H1 (cell line): ENCODE measurements around the gene MED12L. TPM values are rescaled to one million over a fixed set of nuclear protein-coding genes. Genes with fewer than 3 reads are reported as not detected.

Source experiments
- CTCF ChIA-PET: fragments of 300-600 bp; sonication (Branson Sonifier 250); formaldehyde crosslinking; loops from one replicate; lab custom pipeline; 2021; ENCODE audit not compliant: partially characterized antibody; lab: Charles Lee
- POLR2A ChIA-PET: fragments of 300-600 bp; sonication (Branson Sonifier 250); formaldehyde crosslinking; loops from one replicate; lab custom pipeline; 2021; ENCODE audit warnings: inconsistent platforms; ENCODE audit not compliant: partially characterized antibody; lab: Charles Lee
- DNase-seq, 2 experiments: peaks; one replicate each; pipeline versions ENCODE4 v3.0.0 to v3.0.0-alpha.2; 2010 to 2022; ENCODE audit warnings: low spot score in 2 of 2, low read depth in 1 of 2, mixed read lengths in 1 of 2
- FAIRE-seq: peaks from 2 replicates; lab custom pipeline; 2011; peaks lifted over from hg19 to GRCh38; lab: Jason Lieb, UNC
- H2AFZ ChIP-seq: 2 replicates; pipeline ENCODE4 v1.8.1; 2012; ENCODE audit warnings: low read length, inconsistent platforms
- H2AK5ac ChIP-seq: 2 replicates; pipeline ENCODE4 v1.6.1; 2013; ENCODE audit warnings: low read depth, low read length
- H2BK120ac ChIP-seq: replicated peaks from 2 replicates; pipeline ENCODE3; 2013; ENCODE audit warnings: low read depth, low read length, inconsistent platforms
- H2BK12ac ChIP-seq: 2 replicates; pipeline ENCODE4 v1.6.1; 2013; ENCODE audit warnings: low read depth, low read length
- H2BK15ac ChIP-seq: 2 replicates; pipeline ENCODE4 v1.6.1; 2013; ENCODE audit warnings: low read length
- H2BK20ac ChIP-seq: 2 replicates; pipeline ENCODE4 v1.6.1; 2013; ENCODE audit warnings: low read length
- H2BK5ac ChIP-seq: 2 replicates; pipeline ENCODE4 v1.6.1; 2013; ENCODE audit warnings: low read depth, low read length
- H3K14ac ChIP-seq: 2 replicates; pipeline ENCODE4 v1.6.1; 2013; ENCODE audit warnings: inconsistent platforms; ENCODE audit not compliant: insufficient read length
- H3K18ac ChIP-seq: 2 replicates; pipeline ENCODE4 v1.6.1; 2013; ENCODE audit warnings: low read length; ENCODE audit errors: extremely low read depth
- H3K23ac ChIP-seq: 2 replicates; pipeline ENCODE4 v1.6.1; 2013; ENCODE audit warnings: inconsistent platforms; ENCODE audit not compliant: insufficient read length
- H3K23me2 ChIP-seq: 2 replicates; pipeline ENCODE4 v1.6.1; 2013; ENCODE audit warnings: low read depth, low read length
- H3K27ac ChIP-seq: 2 replicates; pipeline ENCODE4 v1.6.1; 2011; ENCODE audit warnings: low read depth, low read length, inconsistent platforms
- H3K27me3 ChIP-seq, 4 experiments: replicated peaks in 1 of 4; 1 replicate in 1 of 4; 2 replicates in 3 of 4; pipeline versions ENCODE4 v1.6.1 to v1.8.1; 2011 to 2013; ENCODE audit warnings: low read length in 3 of 4, mild to moderate bottlenecking in 3 of 4, inconsistent platforms in 2 of 4, mixed read lengths in 2 of 4, moderate library complexity in 1 of 4; ENCODE audit not compliant: control insufficient read depth in 3 of 4, insufficient read depth in 3 of 4; ENCODE audit errors: extremely low read depth in 1 of 4
- H3K36me3 ChIP-seq, 4 experiments: 2 replicates each; pipeline versions ENCODE4 v1.6.1 to v1.8.1; 2011 to 2013; ENCODE audit warnings: mild to moderate bottlenecking in 4 of 4, low read length in 3 of 4, moderate library complexity in 2 of 4, control low read depth in 1 of 4, inconsistent platforms in 1 of 4; ENCODE audit not compliant: insufficient read depth in 4 of 4, control insufficient read depth in 2 of 4
- H3K4ac ChIP-seq: replicated peaks from 2 replicates; pipeline ENCODE3; 2013; ENCODE audit warnings: low read length, low read depth, mixed read lengths, inconsistent platforms; ENCODE audit not compliant: insufficient read length
- H3K4me1 ChIP-seq, 4 experiments: replicated peaks in 1 of 4; 1 replicate in 1 of 4; 2 replicates in 3 of 4; pipeline versions ENCODE4 v1.6.1 to v1.8.1; 2011 to 2013; ENCODE audit warnings: low read length in 3 of 4, inconsistent platforms in 2 of 4, mixed read lengths in 1 of 4; ENCODE audit not compliant: insufficient read depth in 4 of 4, control insufficient read depth in 3 of 4
- H3K4me2 ChIP-seq, 2 experiments: 2 replicates each; pipeline versions ENCODE4 v1.6.1 to v1.8.1; 2011 to 2013; ENCODE audit warnings: low read depth in 2 of 2, low read length in 2 of 2, control low read depth in 1 of 2, inconsistent platforms in 1 of 2, mild to moderate bottlenecking in 1 of 2; ENCODE audit not compliant: insufficient read depth in 1 of 2
- H3K4me3 ChIP-seq, 4 experiments: fragments of 200-600, 300-600 bp in 1 of 4; sonication (generic), shearing (Covaris generic), sonication (Bioruptor Twin) in 1 of 4; 2 replicates each; pipeline versions ENCODE4 v1.5.1 to v1.8.1; 2011 to 2016; ENCODE audit warnings: low read length in 4 of 4, low read depth in 3 of 4, control low read depth in 2 of 4, inconsistent platforms in 2 of 4, mild to moderate bottlenecking in 2 of 4, mixed read lengths in 1 of 4, moderate library complexity in 1 of 4; ENCODE audit not compliant: insufficient read depth in 2 of 4; ENCODE audit errors: extremely low read depth in 1 of 4
- H3K56ac ChIP-seq: replicated peaks from 2 replicates; pipeline ENCODE3; 2013; ENCODE audit warnings: low read depth, mild to moderate bottlenecking, mixed read lengths, low read length, inconsistent platforms; ENCODE audit not compliant: insufficient read length
- H3K79me1 ChIP-seq: 2 replicates; pipeline ENCODE4 v1.6.1; 2013; ENCODE audit warnings: low read depth, low read length, control low read depth
- H3K79me2 ChIP-seq, 2 experiments: 2 replicates each; pipeline versions ENCODE4 v1.6.1 to v1.8.1; 2012 to 2013; ENCODE audit warnings: low read length in 2 of 2, mild to moderate bottlenecking in 2 of 2, inconsistent platforms in 1 of 2; ENCODE audit not compliant: insufficient read depth in 2 of 2, control insufficient read depth in 1 of 2
- H3K9ac ChIP-seq, 4 experiments: replicated peaks in 1 of 4; 1 replicate in 1 of 4; 2 replicates in 3 of 4; pipeline versions ENCODE4 v1.6.1 to v1.8.1; 2011 to 2013; ENCODE audit warnings: low read depth in 3 of 4, low read length in 3 of 4, control low read depth in 2 of 4, mild to moderate bottlenecking in 2 of 4, moderate library complexity in 2 of 4, inconsistent platforms in 1 of 4; ENCODE audit errors: extremely low read depth in 1 of 4
- H3K9me3 ChIP-seq, 2 experiments: 2 replicates each; pipeline versions ENCODE4 v1.6.1 to v1.8.1; 2012 to 2013; ENCODE audit warnings: mild to moderate bottlenecking in 2 of 2, moderate library complexity in 2 of 2, control low read depth in 1 of 2, inconsistent platforms in 1 of 2, low read depth in 1 of 2, low read length in 1 of 2, mixed read lengths in 1 of 2; ENCODE audit not compliant: insufficient read depth in 2 of 2
- H4K20me1 ChIP-seq, 2 experiments: replicated peaks in 1 of 2; 2 replicates each; pipeline versions ENCODE3 to v1.8.1; 2011 to 2013; ENCODE audit warnings: inconsistent platforms in 2 of 2, low read length in 2 of 2, mild to moderate bottlenecking in 1 of 2; ENCODE audit not compliant: insufficient read depth in 2 of 2, control insufficient read depth in 1 of 2
- H4K5ac ChIP-seq: 2 replicates; pipeline ENCODE4 v1.6.1; 2013; ENCODE audit warnings: low read length, low read depth, mixed read lengths, inconsistent platforms; ENCODE audit not compliant: insufficient read length
- H4K8ac ChIP-seq: 2 replicates; pipeline ENCODE4 v1.8.0; 2013; ENCODE audit warnings: mild to moderate bottlenecking, moderate library complexity, low read length, inconsistent platforms; ENCODE audit not compliant: insufficient read depth; ENCODE audit errors: extremely low read depth
- H4K91ac ChIP-seq: replicated peaks from 2 replicates; pipeline ENCODE3; 2013; ENCODE audit warnings: low read length, mixed read lengths, inconsistent platforms; ENCODE audit not compliant: insufficient read length
- BACH1 ChIP-seq: IDR thresholded peaks from 2 replicates; pipeline ENCODE4 v1.6.1; 2012; ENCODE audit warnings: low read length, improper control_type of control experiment
- BRCA1 ChIP-seq: IDR thresholded peaks from 2 replicates; pipeline ENCODE4 v1.6.1; 2012; ENCODE audit warnings: low read depth, low read length, improper control_type of control experiment
- CEBPB ChIP-seq: IDR thresholded peaks from 2 replicates; pipeline ENCODE4 v1.6.1; 2012; ENCODE audit warnings: low read depth, low read length
- CHD1 ChIP-seq: IDR thresholded peaks from 2 replicates; pipeline ENCODE4 v1.6.1; 2012; ENCODE audit warnings: low read depth, low read length, improper control_type of control experiment
- HDAC6 ChIP-seq: IDR thresholded peaks from one replicate; pipeline ENCODE4 v1.7.1; 2012; ENCODE audit warnings: low read depth, mild to moderate bottlenecking, inconsistent platforms, low read length, moderate library complexity
- JUND ChIP-seq: IDR thresholded peaks from 2 replicates; pipeline ENCODE4 v1.6.1; 2011; ENCODE audit warnings: mild to moderate bottlenecking, improper control_type of control experiment, low read length
- MAFK ChIP-seq: IDR thresholded peaks from 2 replicates; pipeline ENCODE4 v1.6.1; 2012; ENCODE audit warnings: low read depth, mild to moderate bottlenecking, improper control_type of control experiment, low read length
- RFX5 ChIP-seq: IDR thresholded peaks from 2 replicates; pipeline ENCODE4 v1.6.1; 2011; ENCODE audit warnings: low read depth, low read length, improper control_type of control experiment, borderline replicate concordance
- SIN3A ChIP-seq, 2 experiments: IDR thresholded peaks in 1 of 2; conservative IDR thresholded peaks in 1 of 2; 2 replicates each; pipeline ENCODE4 v1.6.1; 2011 to 2012; ENCODE audit warnings: low read length in 2 of 2, improper control_type of control experiment in 1 of 2, low read depth in 1 of 2, mild to moderate bottlenecking in 1 of 2
- SIX5 ChIP-seq: IDR thresholded peaks from 2 replicates; pipeline ENCODE4 v1.6.1; 2011; ENCODE audit warnings: mild to moderate bottlenecking, low read depth, low read length
- SP2 ChIP-seq: IDR thresholded peaks from 2 replicates; pipeline ENCODE4 v1.6.1; 2012; ENCODE audit warnings: mild to moderate bottlenecking, low read length, inconsistent platforms
- SP4 ChIP-seq: IDR thresholded peaks from 2 replicates; pipeline ENCODE4 v1.6.1; 2012; ENCODE audit warnings: low read length, inconsistent platforms
- SRF ChIP-seq: IDR thresholded peaks from 2 replicates; pipeline ENCODE4 v1.6.1; 2011; ENCODE audit warnings: mild to moderate bottlenecking, low read depth, low read length, moderate library complexity
- whole genome bisulfite sequencing, 2 experiments: shearing (Covaris generic) in 1 of 2; methylation state at CpG; one replicate each; pipeline versions ENCODE4 v1.1.6 to v1.1.7; 2013 to 2015; ENCODE audit warnings: low lambda C conversion rate in 2 of 2, mixed read lengths in 2 of 2, inconsistent platforms in 1 of 2, low coverage in 1 of 2, missing lambda C conversion rate in 1 of 2; ENCODE audit not compliant: insufficient replicate concordance in 2 of 2, insufficient coverage in 1 of 2, insufficient read length in 1 of 2; ENCODE audit errors: extremely low coverage in 1 of 2, missing lambda C conversion rate in 1 of 2; 5-methylcytosine and 5-hydroxymethylcytosine counted together
- polyA plus RNA-seq, 7 experiments: library from polyadenylated mRNA; depleted of rRNA in 3 of 7; stranded (reverse) in 5 of 7; unstranded in 2 of 7; fragments of >200 nt in 5 of 7; fragments of 200-250 nt in 2 of 7; gene quantifications; 1 replicate in 5 of 7; 2 replicates in 1 of 7; 4 replicates in 1 of 7; pipeline versions ENCODE4 v1.2.1 to v1.2.3, GENCODE V29; 2011 to 2013; ENCODE audit warnings: missing spikeins in 2 of 7, mixed read lengths in 2 of 7
- total RNA-seq: library from RNA; stranded (reverse); fragmentation: NEBNext Ultra II Directional; extraction: Animal tissue kit (Norgen Biotek cat#: 25700); gene quantifications from 2 replicates; pipeline ENCODE4 v1.2.1, GENCODE V29; 2021
- TF ChIP-seq, protein P1 (sequence below): IDR thresholded peaks from 2 replicates; pipeline ENCODE4 v1.6.1; 2011; ENCODE audit warnings: low read depth, mild to moderate bottlenecking, low read length; ENCODE audit not compliant: insufficient read depth

The MED12L gene
- total and polyA plus RNA-seq, 2 of the 8 experiments (the other 6 are each of a cell fraction or from before 2014, with no cell fraction given) = 3.6 to 26.2 TPM

DNA sequence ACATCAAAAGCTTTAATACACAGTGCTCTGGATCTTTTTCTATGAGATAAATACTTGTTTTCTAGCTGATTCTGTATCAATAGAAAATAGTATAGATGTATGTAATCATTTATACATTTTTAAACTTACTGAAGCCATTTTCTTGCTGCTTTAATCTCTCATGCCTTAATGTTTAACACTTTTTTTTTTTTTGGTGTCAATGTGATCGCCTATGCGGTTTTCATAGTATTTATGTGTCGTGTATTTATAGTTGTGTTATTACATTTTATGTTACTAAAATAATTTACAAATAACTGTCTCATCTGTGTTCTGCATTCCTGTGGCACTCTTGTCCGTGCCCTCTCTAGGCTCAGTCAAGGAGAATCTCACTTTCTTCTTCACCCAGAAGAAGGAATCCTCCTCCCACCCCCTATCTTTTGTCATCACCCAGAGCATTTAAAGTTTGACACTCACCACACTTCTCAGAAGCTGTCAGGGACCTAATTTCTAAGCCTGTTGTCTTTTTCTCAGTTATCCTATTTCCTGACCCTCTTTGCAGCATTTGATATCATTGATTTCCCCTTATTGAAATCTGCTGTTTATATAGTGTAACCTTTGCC, 138.9 kb downstream of the MED12L start:
- FAIRE-seq (no peak), DNase-seq (no peak)
- Histone ChIP-seq H3K9ac (no peak overlapping the region), H2BK5ac (no peak overlapping the region), H2AK5ac (no peak overlapping the region), H3K27me3 (no peaks in the 10 kb centered on the region), H3K4me3 (no peak overlapping the region), H2BK20ac (no peak overlapping the region), H4K5ac (no peak overlapping the region), H4K91ac (no peak overlapping the region), H2BK12ac (no peak overlapping the region), H3K4me1 (peaks cover 0 to 13% (median 5%) of the 10 kb centered on the region in 4 experiments; a peak in 3 of 7 replicates), H2BK15ac (no peak overlapping the region), H3K79me2 (no peaks in the 10 kb centered on the region), H3K4ac (no peak overlapping the region), H3K14ac (no peak overlapping the region), H3K9me3 (no peaks in the 10 kb centered on the region; a peak in 1 of 4 replicates), H3K36me3 (peaks cover 0 to 5% (median 0%) of the 10 kb centered on the region in 4 experiments; a peak in 1 of 8 replicates), H3K23ac (no peak overlapping the region), H3K27ac (no peak overlapping the region), H3K18ac (no peak overlapping the region), H2AFZ (no peak overlapping the region), H4K20me1 (no peaks in the 10 kb centered on the region), H2BK120ac (no peak overlapping the region), H3K4me2 (no peak overlapping the region), H3K56ac (no peak overlapping the region), H3K79me1 (no peaks in the 10 kb centered on the region), H4K8ac (no peak overlapping the region), H3K23me2 (no peaks in the 10 kb centered on the region)
- ChIA-PET POLR2A (interaction anchor here (0.8 kb wide), 1 partner anchor 31 kb away, joined by 3 read pairs; no protein-coding TSS in a partner anchor), CTCF (interaction anchor here (0.9 to 8.6 kb wide), 6 partner anchors 17 to 103 kb away, joined by 3 to 155 read pairs (median 4); partner anchors contain the start of gene P2RY14)
- 85% methylated on average over 4 of the region's 4 CpGs; no CpG with 5 or more reads in 1 of the 2 experiments for WGBS, 2 experiments
- TF ChIP-seq CEBPB (no peak), RFX5 (no peak), MAFK (no peak), SP4 (no peak), SRF (no peak), SP2 (no peak), SIN3A (conservative IDR thresholded peaks at IDR 0.05 in 1 of 2, IDR thresholded peaks at IDR 0.05 in 1 of 2; ENCODE audit: low read depth in 1 of 2, low read length in 2 of 2) (no peak), CHD1 (no peak), JUND (no peak), SIX5 (no peak), BACH1 (no peak), HDAC6 (no peak), BRCA1 (no peak)
- TF ChIP-seq, protein P1, sequence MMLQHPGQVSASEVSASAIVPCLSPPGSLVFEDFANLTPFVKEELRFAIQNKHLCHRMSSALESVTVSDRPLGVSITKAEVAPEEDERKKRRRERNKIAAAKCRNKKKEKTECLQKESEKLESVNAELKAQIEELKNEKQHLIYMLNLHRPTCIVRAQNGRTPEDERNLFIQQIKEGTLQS = no peak
